ENCODE results near the gene FGF14.

The FGF14 gene

DNA sequence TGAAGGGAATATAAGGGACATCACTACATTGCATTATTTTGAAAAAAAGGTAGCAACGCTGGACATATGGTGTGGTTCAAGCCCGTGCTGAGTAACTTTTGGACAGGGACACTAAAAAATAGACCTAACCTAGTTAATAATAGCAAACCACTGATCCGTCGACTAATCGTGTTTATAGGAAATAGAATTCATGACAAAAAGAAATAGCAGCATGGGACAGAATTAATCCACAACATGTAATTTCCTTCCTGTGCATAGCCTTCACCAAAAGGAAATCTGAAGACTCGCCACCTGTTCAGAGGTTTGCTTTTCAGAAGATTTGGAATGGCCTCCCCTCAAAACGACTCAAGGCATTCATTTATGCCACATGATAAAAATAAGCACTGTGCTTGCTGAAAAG, 128.7 kb downstream of the FGF14 start:
- FAIRE-seq (no peak), DNase-seq (ENCODE audit: insufficient read length) (no peak)
- TF ChIP-seq POLR2A (IDR thresholded peaks at IDR 0.05; ENCODE audit: low read depth, low read length) (no peak), POLR2AphosphoS5 (IDR thresholded peaks at IDR 0.05; ENCODE audit: low read depth, low read length) (no peak), TAF1 (IDR thresholded peaks at IDR 0.05; ENCODE audit: borderline replicate concordance, low read depth, low read length) (no peak)

DNA sequence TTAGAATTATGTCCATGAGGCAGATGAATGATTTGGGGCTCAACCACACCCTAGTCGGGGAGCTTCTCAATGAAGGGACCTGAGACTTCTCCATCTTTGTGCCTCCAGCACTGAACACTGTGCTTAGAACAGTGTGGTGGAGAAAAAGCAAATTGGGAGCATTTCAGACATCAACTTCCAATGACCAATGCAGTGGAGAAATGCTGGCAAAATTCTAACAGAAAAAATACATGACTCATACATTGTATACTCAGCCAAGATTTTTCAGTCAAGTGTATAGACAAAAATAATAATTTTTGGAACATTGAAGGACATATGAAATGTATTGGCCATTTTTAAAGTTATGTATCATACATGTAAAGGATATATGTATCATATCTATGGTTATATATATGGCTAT, 134.7 kb downstream of the FGF14 start:
- TF ChIP-seq POLR2AphosphoS5 (IDR thresholded peaks at IDR 0.05; ENCODE audit: low read depth, low read length) (no peak), TAF1 (IDR thresholded peaks at IDR 0.05; ENCODE audit: borderline replicate concordance, low read depth, low read length) (no peak), POLR2A (IDR thresholded peaks at IDR 0.05; ENCODE audit: low read depth, low read length) (no peak)
- no peak for FAIRE-seq

DNA sequence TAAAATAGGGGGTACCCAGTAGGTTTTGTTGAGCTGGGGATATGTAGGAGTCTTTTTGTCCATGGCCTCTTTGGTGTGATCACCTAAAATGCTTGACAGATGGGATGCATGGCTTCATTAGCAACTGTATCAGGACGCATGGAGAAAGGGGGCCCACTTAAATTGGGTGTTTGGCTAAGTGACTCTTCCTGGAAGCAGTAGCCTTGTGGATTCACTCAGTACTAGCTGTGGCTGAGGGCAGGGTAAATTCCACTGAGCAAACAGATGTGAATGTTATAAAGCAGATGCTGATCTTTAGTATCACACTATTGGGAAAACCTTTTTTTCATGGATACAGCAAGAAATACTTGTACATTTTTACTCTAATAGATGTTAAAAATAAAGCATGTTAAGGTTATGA, 140.0 kb downstream of the FGF14 start:
- no peak for FAIRE-seq

More for the DNA sequence above, 134.7 kb downstream of the FGF14 start:
- DNase-seq (ENCODE audit: insufficient read length): no peak

DNA sequence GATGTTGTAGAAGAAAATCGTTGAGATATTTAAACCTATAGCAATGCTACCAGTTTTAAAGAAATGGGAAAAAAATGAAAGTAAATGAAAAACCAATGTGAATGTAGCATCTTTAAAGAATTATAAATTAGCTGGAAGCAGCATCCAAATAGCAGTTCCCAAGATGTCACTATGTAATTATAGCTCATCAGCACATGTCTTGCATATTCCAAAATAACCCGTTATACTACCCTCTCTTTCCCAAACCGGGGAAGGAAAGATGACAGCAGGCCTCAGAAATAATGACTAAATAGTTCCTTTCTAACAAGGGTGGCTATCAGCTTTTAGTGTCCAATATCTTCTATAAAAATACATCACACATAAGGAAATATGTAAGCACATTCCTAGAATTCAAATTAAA, 140.5 kb downstream of the FGF14 start:
- no peak for TF ChIP-seq POLR2AphosphoS5 (IDR thresholded peaks at IDR 0.05; ENCODE audit: low read depth, low read length)
- TF ChIP-seq POLR2A (IDR thresholded peaks at IDR 0.05; ENCODE audit: low read depth, low read length): no peak
- TF ChIP-seq TAF1 (IDR thresholded peaks at IDR 0.05; ENCODE audit: borderline replicate concordance, low read depth, low read length): no peak
- FAIRE-seq (no peak), DNase-seq (ENCODE audit: insufficient read length) (no peak)

More for the DNA sequence above, 140.0 kb downstream of the FGF14 start:
- TF ChIP-seq POLR2AphosphoS5 (IDR thresholded peaks at IDR 0.05; ENCODE audit: low read depth, low read length) (no peak), POLR2A (IDR thresholded peaks at IDR 0.05; ENCODE audit: low read depth, low read length) (no peak), TAF1 (IDR thresholded peaks at IDR 0.05; ENCODE audit: borderline replicate concordance, low read depth, low read length) (no peak)
- no peak for DNase-seq (ENCODE audit: insufficient read length)

DNA sequence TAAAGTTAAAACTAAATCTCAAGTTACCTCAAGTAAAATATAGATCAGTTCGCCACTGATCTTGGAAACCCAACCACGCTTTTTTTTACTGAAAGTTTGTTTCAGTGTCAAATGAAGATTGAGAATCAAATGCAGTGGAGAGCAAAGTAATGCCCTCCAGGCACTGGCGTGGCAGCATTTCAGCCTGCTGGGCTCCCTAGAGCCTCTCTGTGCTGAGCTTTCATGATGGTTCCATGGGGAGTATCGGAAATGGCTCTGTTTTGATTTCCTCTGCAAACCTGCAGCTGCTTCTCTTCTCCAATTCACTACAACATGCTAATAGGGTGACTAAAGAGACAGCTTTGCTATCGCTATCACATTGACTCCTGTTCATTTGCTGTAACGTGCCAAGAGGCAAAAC, 141.6 kb downstream of the FGF14 start:
- TF ChIP-seq POLR2AphosphoS5 (IDR thresholded peaks at IDR 0.05; ENCODE audit: low read depth, low read length) (no peak), TAF1 (IDR thresholded peaks at IDR 0.05; ENCODE audit: borderline replicate concordance, low read depth, low read length) (no peak), POLR2A (IDR thresholded peaks at IDR 0.05; ENCODE audit: low read depth, low read length) (no peak)
- no peak for FAIRE-seq
- DNase-seq (ENCODE audit: insufficient read length): no peak

DNA sequence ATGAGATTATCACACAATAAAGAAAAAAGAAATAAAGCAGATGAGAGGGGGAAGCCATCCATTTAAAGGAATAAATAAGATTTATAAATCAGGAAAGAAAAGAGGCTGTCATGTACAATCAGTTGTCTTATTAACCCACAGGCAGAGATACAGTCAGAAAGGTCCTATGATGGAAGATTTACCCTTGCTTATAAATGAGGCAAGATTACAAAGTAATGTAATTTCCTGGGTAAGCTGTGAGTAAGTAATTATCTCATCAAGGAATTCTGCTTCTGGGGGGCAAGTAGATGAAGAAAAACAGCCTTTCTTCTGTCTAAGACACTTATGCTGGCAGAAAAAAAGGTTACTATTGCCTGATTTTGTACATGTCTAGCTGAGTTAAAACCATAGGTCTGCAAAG, 146.4 kb downstream of the FGF14 start:
- DNase-seq (ENCODE audit: insufficient read length) (no peak), FAIRE-seq (no peak)
- TF ChIP-seq POLR2A (IDR thresholded peaks at IDR 0.05; ENCODE audit: low read depth, low read length) (no peak), TAF1 (IDR thresholded peaks at IDR 0.05; ENCODE audit: borderline replicate concordance, low read depth, low read length) (no peak)

DNA sequence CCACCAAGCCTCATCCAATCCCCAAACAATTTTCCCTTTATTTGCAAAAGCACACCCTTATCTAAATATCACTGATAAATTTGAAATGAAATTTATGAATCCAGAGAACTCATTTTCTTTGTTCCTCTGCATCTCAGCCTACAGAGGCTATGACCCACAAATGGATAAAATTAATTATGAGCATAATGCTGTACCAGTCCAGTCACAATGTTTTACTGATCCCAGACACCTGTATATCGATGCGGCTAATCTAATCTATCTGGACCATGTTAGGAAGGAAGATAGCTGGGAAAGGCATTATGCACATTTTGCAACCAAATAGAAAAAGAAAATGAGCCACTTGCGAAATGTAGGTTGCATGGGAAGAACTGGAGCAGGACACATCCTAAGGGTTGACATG, 150.0 kb downstream of the FGF14 start:
- DNase-seq (ENCODE audit: insufficient read length) (no peak), FAIRE-seq (no peak)
- TF ChIP-seq POLR2AphosphoS5 (IDR thresholded peaks at IDR 0.05; ENCODE audit: low read depth, low read length) (no peak), TAF1 (IDR thresholded peaks at IDR 0.05; ENCODE audit: borderline replicate concordance, low read depth, low read length) (no peak), POLR2A (IDR thresholded peaks at IDR 0.05; ENCODE audit: low read depth, low read length) (no peak)

DNA sequence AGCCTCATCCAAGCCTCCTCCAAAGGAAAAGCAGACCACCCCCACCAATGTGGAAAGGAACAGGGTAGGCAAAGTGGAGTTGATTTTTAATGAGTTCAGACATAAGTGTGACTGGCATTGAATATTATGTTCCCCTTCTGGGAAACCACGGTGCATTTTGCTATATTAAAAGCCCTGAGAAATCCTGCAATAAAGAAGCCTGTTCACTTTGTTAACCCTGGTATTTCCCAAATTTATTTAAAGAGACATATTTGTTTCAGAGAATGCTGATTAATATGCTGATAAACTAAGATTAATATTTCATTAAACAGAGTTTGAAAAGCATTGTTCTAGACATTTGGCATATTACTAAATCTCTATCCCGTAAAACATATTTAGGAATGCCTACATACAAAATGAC, 151.4 kb downstream of the FGF14 start:
- FAIRE-seq (no peak), DNase-seq (ENCODE audit: insufficient read length) (no peak)
- TF ChIP-seq POLR2AphosphoS5 (IDR thresholded peaks at IDR 0.05; ENCODE audit: low read depth, low read length) (no peak), POLR2A (IDR thresholded peaks at IDR 0.05; ENCODE audit: low read depth, low read length) (no peak), TAF1 (IDR thresholded peaks at IDR 0.05; ENCODE audit: borderline replicate concordance, low read depth, low read length) (no peak)

DNA sequence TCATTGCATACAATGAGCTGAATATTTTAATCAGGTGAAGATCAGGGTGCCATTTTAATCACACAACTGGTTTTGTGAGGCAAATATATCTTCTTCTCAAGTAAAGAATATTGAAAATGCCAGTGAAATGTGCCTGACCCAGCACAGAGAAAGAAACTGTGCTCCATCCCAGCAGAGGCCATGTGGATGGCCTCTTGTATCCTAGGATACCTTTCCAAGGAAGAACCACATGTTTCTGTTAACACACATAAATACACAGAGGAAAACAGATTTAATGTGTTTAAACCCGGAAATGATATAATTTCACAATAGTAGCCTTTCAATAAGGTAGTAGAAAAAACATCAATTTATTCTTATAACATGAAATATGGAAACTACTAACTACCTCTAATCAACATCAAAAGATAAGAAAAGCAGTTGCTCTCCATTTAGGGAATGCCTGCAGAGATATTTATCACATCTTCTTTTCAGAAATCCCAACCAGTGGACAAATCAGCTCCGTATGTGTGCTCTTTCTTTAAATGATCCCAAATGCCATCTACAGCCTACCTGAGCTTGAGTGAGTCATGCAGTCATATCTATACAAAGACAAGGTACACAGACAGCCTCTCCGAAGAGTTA, 157.1 kb downstream of the FGF14 start:
- no peak for DNase-seq (ENCODE audit: insufficient read length)
- FAIRE-seq: no peak
- no peak for TF ChIP-seq POLR2AphosphoS5 (IDR thresholded peaks at IDR 0.05; ENCODE audit: low read depth, low read length)
- no peak for TF ChIP-seq TAF1 (IDR thresholded peaks at IDR 0.05; ENCODE audit: borderline replicate concordance, low read depth, low read length)
- TF ChIP-seq POLR2A (IDR thresholded peaks at IDR 0.05; ENCODE audit: low read depth, low read length): no peak

DNA sequence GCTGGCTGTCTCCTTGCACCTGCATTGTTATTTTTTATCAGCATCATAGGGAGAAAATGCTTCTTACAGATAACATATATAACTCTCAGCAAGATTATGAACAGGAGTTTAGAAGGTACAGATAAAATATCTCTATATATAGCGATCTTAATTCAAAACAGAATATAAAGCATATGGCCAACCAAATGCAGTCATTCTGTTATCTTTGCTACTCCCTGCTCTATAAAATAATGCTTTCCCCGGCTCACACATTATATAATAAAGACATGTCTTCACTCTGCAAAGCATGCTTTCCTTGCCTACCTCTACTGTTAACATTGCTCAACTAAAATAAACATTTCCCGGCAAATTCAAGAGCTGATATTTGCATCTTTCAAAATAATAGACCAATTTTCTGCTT, 161.7 kb downstream of the FGF14 start:
- DNase-seq (ENCODE audit: insufficient read length): no peak
- FAIRE-seq: no peak
- TF ChIP-seq POLR2AphosphoS5 (IDR thresholded peaks at IDR 0.05; ENCODE audit: low read depth, low read length): no peak
- TF ChIP-seq TAF1 (IDR thresholded peaks at IDR 0.05; ENCODE audit: borderline replicate concordance, low read depth, low read length): no peak
- TF ChIP-seq POLR2A (IDR thresholded peaks at IDR 0.05; ENCODE audit: low read depth, low read length): no peak

DNA sequence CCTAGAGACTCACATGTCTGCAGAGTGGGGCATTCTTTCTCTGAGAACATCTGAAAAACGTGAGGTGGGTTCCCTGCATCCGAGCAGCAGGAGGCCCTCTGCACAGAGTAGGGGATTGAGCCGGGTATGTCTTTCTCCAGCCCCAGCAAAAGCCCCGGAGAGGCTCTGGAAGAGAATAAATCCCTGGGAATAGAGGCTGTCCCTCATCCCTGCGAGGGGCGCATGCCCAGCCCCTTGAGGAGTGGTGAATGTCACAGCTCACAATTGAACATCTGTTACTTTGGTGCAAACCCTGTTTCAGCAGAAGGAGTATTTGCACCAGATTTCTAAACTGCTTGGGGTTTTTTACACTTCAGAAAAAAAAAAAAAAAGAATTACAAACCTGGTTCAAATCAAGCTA, 164.6 kb downstream of the FGF14 start:
- no peak for DNase-seq (ENCODE audit: insufficient read length)
- TF ChIP-seq POLR2A (IDR thresholded peaks at IDR 0.05; ENCODE audit: low read depth, low read length) (no peak), TAF1 (IDR thresholded peaks at IDR 0.05; ENCODE audit: borderline replicate concordance, low read depth, low read length) (no peak), POLR2AphosphoS5 (IDR thresholded peaks at IDR 0.05; ENCODE audit: low read depth, low read length) (no peak)
- no peak for FAIRE-seq

DNA sequence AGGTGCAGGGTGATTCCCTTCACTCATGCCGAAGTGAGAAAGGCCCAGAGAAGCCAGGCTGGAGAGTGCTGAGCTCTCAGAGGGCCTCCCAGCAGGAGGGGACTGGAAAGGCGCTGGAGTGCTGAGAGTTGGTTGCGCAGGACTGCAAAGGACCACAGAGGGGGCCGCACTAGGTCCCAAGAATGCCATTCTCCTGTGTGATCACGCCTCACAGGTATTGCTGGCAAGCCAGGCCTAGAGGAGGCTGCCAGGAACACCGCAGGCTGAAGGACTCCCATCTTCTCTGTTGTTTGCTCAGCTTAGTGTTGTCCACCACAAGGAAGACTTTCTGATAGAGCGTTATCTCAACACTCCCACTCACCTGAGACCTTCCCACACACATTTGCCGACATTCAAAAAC, 165.0 kb downstream of the FGF14 start:
- no peak for FAIRE-seq
- DNase-seq (ENCODE audit: insufficient read length): no peak
- no peak for TF ChIP-seq POLR2AphosphoS5 (IDR thresholded peaks at IDR 0.05; ENCODE audit: low read depth, low read length)
- no peak for TF ChIP-seq TAF1 (IDR thresholded peaks at IDR 0.05; ENCODE audit: borderline replicate concordance, low read depth, low read length)
- no peak for TF ChIP-seq POLR2A (IDR thresholded peaks at IDR 0.05; ENCODE audit: low read depth, low read length)
